H1 (cell line): ENCODE data around the gene SLC22A23. TPM values are rescaled to one million over a fixed set of nuclear protein-coding genes. Genes with fewer than 3 reads are reported as not detected.
A peak's percentile ranks its signal among the peaks of the same experiment; 100 is the strongest.

ENCODE experiments used
- CTCF ChIA-PET: fragments of 300-600 bp; sonication (Branson Sonifier 250); formaldehyde crosslinking; loops from one replicate; lab custom pipeline; 2021; ENCODE audit not compliant: partially characterized antibody; lab: Charles Lee
- POLR2A ChIA-PET: fragments of 300-600 bp; sonication (Branson Sonifier 250); formaldehyde crosslinking; loops from one replicate; lab custom pipeline; 2021; ENCODE audit warnings: inconsistent platforms; ENCODE audit not compliant: partially characterized antibody; lab: Charles Lee
- DNase-seq, 2 experiments: peaks; one replicate each; pipeline versions ENCODE4 v3.0.0 to v3.0.0-alpha.2; 2010 to 2022; ENCODE audit warnings: low spot score in 2 of 2, low read depth in 1 of 2, mixed read lengths in 1 of 2
- FAIRE-seq: peaks from 2 replicates; lab custom pipeline; 2011; peaks lifted over from hg19 to GRCh38; lab: Jason Lieb, UNC
- H2AFZ ChIP-seq: 2 replicates; pipeline ENCODE4 v1.8.1; 2012; ENCODE audit warnings: low read length, inconsistent platforms
- H2AK5ac ChIP-seq: 2 replicates; pipeline ENCODE4 v1.6.1; 2013; ENCODE audit warnings: low read depth, low read length
- H2BK120ac ChIP-seq: replicated peaks from 2 replicates; pipeline ENCODE3; 2013; ENCODE audit warnings: low read depth, low read length, inconsistent platforms
- H2BK12ac ChIP-seq: 2 replicates; pipeline ENCODE4 v1.6.1; 2013; ENCODE audit warnings: low read depth, low read length
- H2BK15ac ChIP-seq: 2 replicates; pipeline ENCODE4 v1.6.1; 2013; ENCODE audit warnings: low read length
- H2BK20ac ChIP-seq: 2 replicates; pipeline ENCODE4 v1.6.1; 2013; ENCODE audit warnings: low read length
- H2BK5ac ChIP-seq: 2 replicates; pipeline ENCODE4 v1.6.1; 2013; ENCODE audit warnings: low read depth, low read length
- H3K14ac ChIP-seq: 2 replicates; pipeline ENCODE4 v1.6.1; 2013; ENCODE audit warnings: inconsistent platforms; ENCODE audit not compliant: insufficient read length
- H3K18ac ChIP-seq: 2 replicates; pipeline ENCODE4 v1.6.1; 2013; ENCODE audit warnings: low read length; ENCODE audit errors: extremely low read depth
- H3K23ac ChIP-seq: 2 replicates; pipeline ENCODE4 v1.6.1; 2013; ENCODE audit warnings: inconsistent platforms; ENCODE audit not compliant: insufficient read length
- H3K23me2 ChIP-seq: 2 replicates; pipeline ENCODE4 v1.6.1; 2013; ENCODE audit warnings: low read depth, low read length
- H3K27ac ChIP-seq: 2 replicates; pipeline ENCODE4 v1.6.1; 2011; ENCODE audit warnings: low read depth, low read length, inconsistent platforms
- H3K27me3 ChIP-seq, 4 experiments: replicated peaks in 1 of 4; 1 replicate in 1 of 4; 2 replicates in 3 of 4; pipeline versions ENCODE4 v1.6.1 to v1.8.1; 2011 to 2013; ENCODE audit warnings: low read length in 3 of 4, mild to moderate bottlenecking in 3 of 4, inconsistent platforms in 2 of 4, mixed read lengths in 2 of 4, moderate library complexity in 1 of 4; ENCODE audit not compliant: control insufficient read depth in 3 of 4, insufficient read depth in 3 of 4; ENCODE audit errors: extremely low read depth in 1 of 4
- H3K36me3 ChIP-seq, 4 experiments: 2 replicates each; pipeline versions ENCODE4 v1.6.1 to v1.8.1; 2011 to 2013; ENCODE audit warnings: mild to moderate bottlenecking in 4 of 4, low read length in 3 of 4, moderate library complexity in 2 of 4, control low read depth in 1 of 4, inconsistent platforms in 1 of 4; ENCODE audit not compliant: insufficient read depth in 4 of 4, control insufficient read depth in 2 of 4
- H3K4ac ChIP-seq: replicated peaks from 2 replicates; pipeline ENCODE3; 2013; ENCODE audit warnings: low read length, low read depth, mixed read lengths, inconsistent platforms; ENCODE audit not compliant: insufficient read length
- H3K4me1 ChIP-seq, 4 experiments: replicated peaks in 1 of 4; 1 replicate in 1 of 4; 2 replicates in 3 of 4; pipeline versions ENCODE4 v1.6.1 to v1.8.1; 2011 to 2013; ENCODE audit warnings: low read length in 3 of 4, inconsistent platforms in 2 of 4, mixed read lengths in 1 of 4; ENCODE audit not compliant: insufficient read depth in 4 of 4, control insufficient read depth in 3 of 4
- H3K4me2 ChIP-seq, 2 experiments: 2 replicates each; pipeline versions ENCODE4 v1.6.1 to v1.8.1; 2011 to 2013; ENCODE audit warnings: low read depth in 2 of 2, low read length in 2 of 2, control low read depth in 1 of 2, inconsistent platforms in 1 of 2, mild to moderate bottlenecking in 1 of 2; ENCODE audit not compliant: insufficient read depth in 1 of 2
- H3K4me3 ChIP-seq, 4 experiments: fragments of 200-600, 300-600 bp in 1 of 4; sonication (generic), shearing (Covaris generic), sonication (Bioruptor Twin) in 1 of 4; 2 replicates each; pipeline versions ENCODE4 v1.5.1 to v1.8.1; 2011 to 2016; ENCODE audit warnings: low read length in 4 of 4, low read depth in 3 of 4, control low read depth in 2 of 4, inconsistent platforms in 2 of 4, mild to moderate bottlenecking in 2 of 4, mixed read lengths in 1 of 4, moderate library complexity in 1 of 4; ENCODE audit not compliant: insufficient read depth in 2 of 4; ENCODE audit errors: extremely low read depth in 1 of 4
- H3K56ac ChIP-seq: replicated peaks from 2 replicates; pipeline ENCODE3; 2013; ENCODE audit warnings: low read depth, mild to moderate bottlenecking, mixed read lengths, low read length, inconsistent platforms; ENCODE audit not compliant: insufficient read length
- H3K79me1 ChIP-seq: 2 replicates; pipeline ENCODE4 v1.6.1; 2013; ENCODE audit warnings: low read depth, low read length, control low read depth
- H3K79me2 ChIP-seq, 2 experiments: 2 replicates each; pipeline versions ENCODE4 v1.6.1 to v1.8.1; 2012 to 2013; ENCODE audit warnings: low read length in 2 of 2, mild to moderate bottlenecking in 2 of 2, inconsistent platforms in 1 of 2; ENCODE audit not compliant: insufficient read depth in 2 of 2, control insufficient read depth in 1 of 2
- H3K9ac ChIP-seq, 4 experiments: replicated peaks in 1 of 4; 1 replicate in 1 of 4; 2 replicates in 3 of 4; pipeline versions ENCODE4 v1.6.1 to v1.8.1; 2011 to 2013; ENCODE audit warnings: low read depth in 3 of 4, low read length in 3 of 4, control low read depth in 2 of 4, mild to moderate bottlenecking in 2 of 4, moderate library complexity in 2 of 4, inconsistent platforms in 1 of 4; ENCODE audit errors: extremely low read depth in 1 of 4
- H3K9me3 ChIP-seq, 2 experiments: 2 replicates each; pipeline versions ENCODE4 v1.6.1 to v1.8.1; 2012 to 2013; ENCODE audit warnings: mild to moderate bottlenecking in 2 of 2, moderate library complexity in 2 of 2, control low read depth in 1 of 2, inconsistent platforms in 1 of 2, low read depth in 1 of 2, low read length in 1 of 2, mixed read lengths in 1 of 2; ENCODE audit not compliant: insufficient read depth in 2 of 2
- H4K20me1 ChIP-seq, 2 experiments: replicated peaks in 1 of 2; 2 replicates each; pipeline versions ENCODE3 to v1.8.1; 2011 to 2013; ENCODE audit warnings: inconsistent platforms in 2 of 2, low read length in 2 of 2, mild to moderate bottlenecking in 1 of 2; ENCODE audit not compliant: insufficient read depth in 2 of 2, control insufficient read depth in 1 of 2
- H4K5ac ChIP-seq: 2 replicates; pipeline ENCODE4 v1.6.1; 2013; ENCODE audit warnings: low read length, low read depth, mixed read lengths, inconsistent platforms; ENCODE audit not compliant: insufficient read length
- H4K8ac ChIP-seq: 2 replicates; pipeline ENCODE4 v1.8.0; 2013; ENCODE audit warnings: mild to moderate bottlenecking, moderate library complexity, low read length, inconsistent platforms; ENCODE audit not compliant: insufficient read depth; ENCODE audit errors: extremely low read depth
- H4K91ac ChIP-seq: replicated peaks from 2 replicates; pipeline ENCODE3; 2013; ENCODE audit warnings: low read length, mixed read lengths, inconsistent platforms; ENCODE audit not compliant: insufficient read length
- GTF2F1 ChIP-seq: IDR thresholded peaks from 2 replicates; pipeline ENCODE4 v1.6.1; 2012; ENCODE audit warnings: low read depth, low read length, improper control_type of control experiment, borderline replicate concordance
- POU5F1 ChIP-seq: IDR thresholded peaks from 2 replicates; pipeline ENCODE4 v1.6.1; 2011; ENCODE audit warnings: low read depth, mild to moderate bottlenecking, low read length, moderate library complexity
- WGBS, 2 experiments: shearing (Covaris generic) in 1 of 2; methylation state at CpG; one replicate each; pipeline versions ENCODE4 v1.1.6 to v1.1.7; 2013 to 2015; ENCODE audit warnings: low lambda C conversion rate in 2 of 2, mixed read lengths in 2 of 2, inconsistent platforms in 1 of 2, low coverage in 1 of 2, missing lambda C conversion rate in 1 of 2; ENCODE audit not compliant: insufficient replicate concordance in 2 of 2, insufficient coverage in 1 of 2, insufficient read length in 1 of 2; ENCODE audit errors: extremely low coverage in 1 of 2, missing lambda C conversion rate in 1 of 2; 5-methylcytosine and 5-hydroxymethylcytosine counted together
- polyA plus RNA-seq, 7 experiments: library from polyadenylated mRNA; depleted of rRNA in 3 of 7; stranded (reverse) in 5 of 7; unstranded in 2 of 7; fragments of >200 nt in 5 of 7; fragments of 200-250 nt in 2 of 7; gene quantifications; 1 replicate in 5 of 7; 2 replicates in 1 of 7; 4 replicates in 1 of 7; pipeline versions ENCODE4 v1.2.1 to v1.2.3, GENCODE V29; 2011 to 2013; ENCODE audit warnings: missing spikeins in 2 of 7, mixed read lengths in 2 of 7
- total RNA-seq: library from RNA; stranded (reverse); fragmentation: NEBNext Ultra II Directional; extraction: Animal tissue kit (Norgen Biotek cat#: 25700); gene quantifications from 2 replicates; pipeline ENCODE4 v1.2.1, GENCODE V29; 2021

The SLC22A23 gene
- total and polyA plus RNA-seq, 2 of the 8 experiments (the other 6 are each of a cell fraction or from before 2014, with no cell fraction given): 9.9 to 38.4 TPM

- 89% methylated on average over 7 of the region's 7 CpGs; no CpG with 5 or more reads in 1 of the 2 experiments for WGBS, 2 experiments
- Histone ChIP-seq H3K9me3 (no peaks in the 10 kb centered on the region), H2BK15ac (no peak overlapping the region; the same call in 1 of the 2 replicates), H3K4ac (no peak overlapping the region), H3K79me1 (peaks cover 7% of the 10 kb centered on the region; the same call in 1 of the 2 replicates), H2BK20ac (no peak overlapping the region), H2BK120ac (no peak overlapping the region), H4K5ac (no peak overlapping the region), H2AFZ (no peak overlapping the region), H3K27me3 (no peaks in the 10 kb centered on the region), H2AK5ac (no peak overlapping the region), H3K4me1 (peaks cover 4 to 17% (median 8%) of the 10 kb centered on the region in 4 experiments; a peak in 6 of 7 replicates), H3K9ac (no peak overlapping the region), H4K20me1 (peaks cover 0 to 2% of the 10 kb centered on the region in 2 experiments), H3K23ac (no peak overlapping the region), H3K4me2 (no peak overlapping the region), H4K8ac (no peak overlapping the region), H3K23me2 (0 out of 2 replicates have a peak, but pooled peaks cover 2% of the 10 kb centered on the region), H2BK12ac (no peak overlapping the region), H4K91ac (no peak overlapping the region), H3K56ac (no peak overlapping the region), H2BK5ac (no peak overlapping the region), H3K36me3 (no peaks in the 10 kb centered on the region), H3K14ac (no peak overlapping the region), H3K27ac (no peak overlapping the region), H3K4me3 (no peak overlapping the region), H3K79me2 (peaks cover 0 to 26% of the 10 kb centered on the region in 2 experiments; a peak in 3 of 4 replicates), H3K18ac (0 out of 2 replicates have a peak overlapping the region, but pooled peaks have one; percentile 27)
- ChIA-PET CTCF (interaction anchor here (0.6 to 1.4 kb wide), 4 partner anchors 11 to 95 kb away, joined by 3 to 7 read pairs (median 4); no protein-coding TSS in a partner anchor), POLR2A (interaction anchor here (1.0 to 1.2 kb wide), 2 partner anchors 8 to 10 kb away, joined by 3 read pairs; no protein-coding TSS in a partner anchor)
- FAIRE-seq: no peak
- TF ChIP-seq GTF2F1 (no peak), POU5F1 (no peak)
- DNase-seq: no peak
Measured at GRCh38 chr6:3348821-3349220, 108.0 kb downstream of the SLC22A23 start.
